Fibroblast of peridontal ligament (primary cell): ENCODE data around the gene GAL3ST2.
A peak's percentile ranks its signal among the peaks of the same experiment; 100 is the strongest.
"Not testable (repeated sequence)": the region's sequence is repeated elsewhere in the genome, so short reads cannot be mapped to it uniquely, and the experiment has no call there.

Source experiments
- DNase-seq: peaks from one replicate; pipeline ENCODE4 v3.0.0-alpha.2; 2010; ENCODE audit errors: extremely low read depth

GAL3ST2 gene

DNA sequence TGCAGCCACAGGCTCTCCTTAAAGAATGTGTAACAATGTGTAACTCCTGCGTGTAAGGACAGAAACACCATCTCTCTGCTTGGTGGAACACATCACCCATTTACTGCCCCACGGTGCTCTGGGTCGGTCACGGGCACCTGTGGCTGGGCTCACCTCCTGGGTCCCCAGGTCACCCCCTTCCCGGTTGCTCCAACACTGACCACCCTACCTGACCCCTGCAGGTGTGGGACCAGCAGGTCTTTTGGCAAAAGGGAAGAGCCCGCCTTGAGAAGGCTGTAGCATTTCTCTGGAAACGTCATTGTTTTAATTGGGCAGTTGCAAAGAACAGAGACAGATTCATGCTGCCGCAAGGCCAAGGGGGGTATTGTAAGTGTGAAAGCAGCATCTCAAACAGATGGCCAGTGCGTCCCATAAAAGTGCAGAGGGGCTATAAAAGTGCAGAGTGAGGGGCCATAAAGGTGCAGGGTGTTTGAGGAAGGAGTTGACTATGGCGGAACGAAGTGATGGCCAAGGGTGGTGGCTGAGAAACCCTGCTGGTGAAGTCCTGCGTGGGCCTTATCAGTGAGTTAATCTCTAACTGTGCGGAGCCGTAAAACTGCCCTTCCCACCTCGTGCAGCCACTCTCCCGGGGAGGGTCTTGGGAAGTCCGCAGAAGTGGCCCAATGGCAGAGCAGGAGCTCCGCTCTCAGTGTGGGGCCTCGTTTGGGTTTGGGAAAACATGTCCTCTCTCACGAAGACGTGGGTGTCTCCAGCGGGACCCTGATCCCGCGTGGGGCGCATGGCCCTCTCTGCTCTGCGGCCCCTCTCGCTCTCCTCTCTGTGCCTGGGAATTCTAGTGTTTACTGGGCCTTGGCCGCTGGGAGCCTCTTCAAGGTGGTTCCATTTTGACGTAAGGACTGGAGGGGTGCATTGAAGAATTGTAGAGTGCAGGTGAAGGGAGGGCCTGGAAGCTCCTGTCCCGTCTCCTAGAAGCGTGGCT lies 18.7 kb downstream of the GAL3ST2 start:
- DNase-seq = no peak

DNA sequence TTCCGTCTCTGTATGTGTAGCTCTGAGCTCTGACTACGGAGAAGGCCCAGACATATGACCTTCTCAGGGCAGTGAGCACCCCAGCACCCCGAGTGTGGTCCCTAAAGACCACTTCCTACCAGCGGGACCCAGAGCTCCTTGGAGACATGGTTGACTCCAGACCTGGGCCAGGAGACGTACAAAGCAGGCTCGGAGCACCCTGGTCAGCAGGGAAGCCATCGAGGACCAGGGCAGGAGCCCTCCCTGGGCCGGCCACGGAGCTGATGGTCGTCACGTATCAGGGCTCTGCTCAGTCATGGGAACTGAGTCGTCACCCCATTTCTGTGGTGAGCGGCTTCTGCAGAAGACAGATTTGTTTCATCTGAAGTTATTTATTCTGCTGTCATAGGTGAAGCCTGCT lies 19.6 kb downstream of the GAL3ST2 start:
- no peak for DNase-seq

DNA sequence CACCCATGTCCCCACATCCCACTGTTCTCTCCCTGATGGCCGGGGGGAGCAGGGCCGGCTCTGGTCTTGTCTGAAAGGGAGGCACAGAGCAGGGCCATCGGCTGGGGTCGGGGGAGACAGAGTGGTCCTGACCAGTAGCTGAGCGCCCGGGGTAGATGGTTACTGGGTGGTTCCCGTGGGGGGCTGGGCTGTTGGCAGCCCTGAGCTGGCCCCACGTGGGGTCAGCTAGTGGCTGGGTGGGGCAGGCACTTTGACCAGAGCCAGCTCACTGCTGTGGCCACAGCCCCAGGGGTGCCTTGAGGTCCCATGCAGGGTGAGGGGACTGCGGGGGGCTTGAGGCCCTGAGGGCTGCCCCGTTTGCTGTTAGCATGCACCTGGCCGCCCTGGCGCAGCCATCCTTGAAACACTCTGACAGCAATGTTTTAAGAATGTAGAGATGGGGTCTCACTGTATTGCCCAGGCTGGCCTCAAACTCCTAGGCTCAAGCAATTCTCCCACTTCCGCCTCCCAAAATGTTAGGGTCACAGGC lies 20.1 kb downstream of the GAL3ST2 start:
- no peak for DNase-seq

GRCh38 chr2:241797441-241798080 lies 20.9 kb downstream of the GAL3ST2 start:
- no peak for DNase-seq

GRCh38 chr2:241798081-241798630 lies 21.5 kb downstream of the GAL3ST2 start:
- no peak for DNase-seq

- DNase-seq = no peak
Measured at GRCh38 chr2:241798631-241799521, 22.3 kb downstream of the GAL3ST2 start.

DNA sequence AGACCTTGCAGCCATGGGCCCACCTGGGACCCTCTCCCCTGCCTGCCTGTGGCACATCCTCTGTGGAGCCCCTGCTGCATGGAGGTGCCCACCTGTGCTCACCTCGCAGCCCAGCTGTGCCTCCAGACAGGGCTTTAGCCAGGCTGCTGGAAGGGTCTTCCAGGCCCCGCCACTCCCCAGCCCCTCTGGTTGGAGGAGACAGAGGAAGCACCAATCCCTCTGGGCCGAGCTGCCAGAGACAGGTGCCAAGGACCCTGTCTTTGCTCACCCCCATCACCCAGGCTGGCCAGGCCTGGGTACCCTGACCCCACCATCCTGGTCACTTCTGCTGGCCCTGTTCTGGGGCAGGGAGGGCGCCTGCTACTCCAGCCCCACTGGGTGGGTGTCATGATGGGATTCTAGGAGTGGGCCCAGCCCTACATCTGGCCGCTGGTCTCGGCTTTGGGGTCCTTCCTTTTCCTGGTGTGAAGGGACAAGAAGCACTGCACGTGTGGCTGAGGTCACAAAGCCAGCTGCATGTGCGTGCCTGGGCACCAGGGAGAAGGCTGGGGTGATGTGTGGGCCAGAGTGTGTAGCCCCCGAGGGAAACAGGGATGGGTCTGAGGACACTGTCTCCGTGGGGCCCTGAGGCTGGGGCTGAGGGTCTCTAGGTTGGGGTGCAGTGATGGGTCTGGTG lies 23.0 kb downstream of the GAL3ST2 start:
- no peak for DNase-seq

GRCh38 chr2:241800198-241800903 lies 23.7 kb downstream of the GAL3ST2 start:
- DNase-seq = not testable (repeated sequence)

DNA sequence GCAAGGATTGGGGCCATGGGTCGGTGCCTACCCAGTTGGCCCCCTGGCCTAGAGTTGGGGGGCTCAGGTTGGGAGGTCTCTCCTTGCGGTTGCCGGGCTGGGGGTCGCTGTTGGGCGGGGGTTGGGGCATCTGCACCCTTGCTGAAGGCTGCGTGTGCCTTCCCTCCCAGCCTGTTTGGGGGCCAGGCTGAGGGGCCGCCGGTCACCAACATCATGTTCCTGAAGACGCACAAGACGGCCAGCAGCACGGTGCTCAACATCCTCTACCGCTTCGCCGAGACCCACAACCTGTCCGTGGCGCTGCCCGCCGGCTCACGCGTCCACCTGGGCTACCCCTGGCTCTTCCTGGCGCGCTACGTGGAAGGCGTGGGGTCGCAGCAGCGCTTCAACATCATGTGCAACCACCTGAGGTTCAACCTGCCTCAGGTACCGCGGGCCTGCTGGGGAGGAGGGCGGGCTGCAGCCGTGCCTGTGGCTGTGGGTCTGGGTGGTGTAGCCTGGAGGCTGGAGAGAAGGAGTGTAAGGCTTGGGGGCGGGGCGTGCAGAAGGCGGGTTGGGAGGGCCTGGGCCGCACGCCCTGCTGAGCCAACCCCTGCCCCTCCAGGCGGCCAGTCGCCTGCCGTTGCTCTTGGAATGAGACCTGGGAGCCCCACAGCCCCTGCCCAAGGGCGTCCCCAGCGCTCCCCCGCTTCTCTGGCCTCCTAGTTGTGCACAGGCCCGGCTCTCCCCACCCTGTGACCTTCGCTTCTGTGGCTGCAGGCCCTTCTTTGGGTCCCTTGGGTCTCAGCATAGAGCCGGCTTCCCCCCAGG lies 25.2 kb downstream of the GAL3ST2 start:
- DNase-seq = no peak

DNA sequence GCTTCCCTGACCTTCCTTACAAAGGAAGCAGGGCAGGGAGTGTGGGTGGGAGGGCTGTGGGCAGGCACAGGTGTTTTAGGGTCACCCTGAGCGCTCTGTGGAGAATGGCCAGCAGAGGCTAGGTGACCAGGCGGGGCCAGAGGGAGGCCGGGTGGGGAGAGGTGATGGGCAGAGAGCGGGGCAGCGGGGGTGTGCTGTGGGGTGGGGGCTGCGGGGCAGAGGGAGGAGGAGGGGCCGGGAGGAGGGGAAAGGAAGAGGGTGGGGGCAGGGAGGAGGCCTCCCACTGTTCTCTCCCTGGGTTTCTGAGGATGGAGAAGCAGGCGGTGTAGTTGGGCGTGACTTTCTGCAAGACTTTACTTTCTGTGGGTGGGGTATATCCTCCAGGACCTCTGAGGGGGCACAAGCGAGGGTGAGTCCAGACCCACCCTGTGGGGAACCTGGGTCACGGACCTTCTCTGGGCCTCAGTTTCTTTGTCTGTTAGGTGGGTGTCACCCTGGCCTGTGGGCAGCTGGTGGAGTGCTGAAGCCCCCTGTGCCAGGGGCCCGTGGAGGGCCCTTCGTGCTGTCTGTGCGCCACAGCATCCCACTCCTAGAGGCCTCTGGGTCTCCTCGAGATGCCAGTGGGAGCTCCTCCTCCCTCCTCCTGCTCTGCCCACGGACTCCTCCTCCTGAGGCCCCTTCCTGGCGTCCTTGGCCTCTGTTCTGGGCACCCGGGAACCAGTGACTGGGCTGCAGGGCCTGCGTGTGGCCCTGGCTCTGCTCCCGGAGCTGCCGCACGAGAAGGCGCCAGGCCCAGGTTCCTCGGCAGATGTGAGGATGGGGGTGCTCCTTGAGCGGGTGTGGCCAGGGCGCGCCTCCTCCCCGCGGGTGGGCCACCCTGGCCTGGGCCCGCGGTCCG lies 26.0 kb downstream of the GAL3ST2 start:
- no peak for DNase-seq

- DNase-seq = peak; percentile 14
Measured at GRCh38 chr2:241803387-241804325, 27.0 kb downstream of the GAL3ST2 start.

- no peak for DNase-seq
Measured at GRCh38 chr2:241804326-241805229, 28.0 kb downstream of the GAL3ST2 start.

GRCh38 chr2:241806217-241806616 lies 29.6 kb downstream of the GAL3ST2 start:
- DNase-seq = not testable (repeated sequence)

DNA sequence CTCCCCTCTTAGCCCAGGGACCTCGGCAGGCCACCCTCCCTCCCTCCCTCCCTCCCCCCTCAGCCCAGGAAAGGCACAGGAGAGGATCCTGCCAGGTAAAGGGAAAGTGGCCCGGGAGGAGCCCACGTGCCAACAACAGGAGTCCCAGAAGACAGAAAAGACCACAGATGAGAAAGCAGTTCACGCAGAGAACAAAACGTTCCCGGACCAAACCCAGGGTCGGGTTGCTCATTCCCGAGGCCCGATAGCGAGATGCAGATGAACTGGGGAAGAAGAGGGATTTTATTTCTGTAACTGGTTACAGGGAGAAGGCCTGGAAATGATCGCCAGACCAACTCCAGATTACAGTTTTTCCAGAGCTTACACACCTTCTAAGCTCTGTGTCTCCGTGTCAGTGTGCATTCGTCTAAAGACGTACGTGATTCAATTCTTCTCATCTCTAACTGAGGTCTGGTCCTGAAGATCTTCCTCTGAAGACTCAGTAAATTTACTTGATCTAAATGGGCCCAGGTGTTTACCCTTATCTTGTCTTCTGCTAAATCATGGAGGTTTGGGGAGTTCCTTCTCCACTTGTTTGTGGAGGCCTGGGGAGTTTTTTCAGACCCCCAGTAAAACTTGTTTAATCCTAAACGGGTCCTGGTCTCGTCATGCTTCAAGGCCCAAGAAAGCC lies 31.6 kb downstream of the GAL3ST2 start:
- DNase-seq = peak; percentile 4

GRCh38 chr2:241808721-241809382 lies 32.2 kb downstream of the GAL3ST2 start, which contains the start of gene NEU4:
NEU4 (plus strand) TSS chr2:241809193; CDS start chr2:241814485, 5,292 bp downstream.
- no peak for DNase-seq
